ENCODE measurements around the gene KCNAB3.

KCNAB3 gene

GRCh38 chr17:7897773-7898172 is 31.9 kb downstream of the KCNAB3 start:
- DNase-seq (ENCODE audit: low read depth), result no peak

- DNase-seq (ENCODE audit: low read depth), result no peak
These were observed 32.6 kb downstream of the KCNAB3 start for GRCh38 chr17:7897090-7897489.

- no peak for DNase-seq (ENCODE audit: low read depth)
These were observed 34.8 kb downstream of the KCNAB3 start for GRCh38 chr17:7894866-7895265.

GRCh38 chr17:7894226-7894625 is 35.4 kb downstream of the KCNAB3 start:
- no peak for DNase-seq (ENCODE audit: low read depth)

- no peak for DNase-seq (ENCODE audit: low read depth)
These were observed 36.3 kb downstream of the KCNAB3 start for GRCh38 chr17:7893187-7893880.

- DNase-seq (ENCODE audit: low read depth), result no peak
These were observed 40.3 kb downstream of the KCNAB3 start for GRCh38 chr17:7889166-7889955.

GRCh38 chr17:7888184-7888920 is 41.3 kb downstream of the KCNAB3 start, which contains the start of gene CHD3:
CHD3 (plus strand) TSS chr17:7888789; CDS start chr17:7889001, 212 bp downstream.
- no peak for DNase-seq (ENCODE audit: low read depth)

GRCh38 chr17:7887482-7888183 is 42.0 kb downstream of the KCNAB3 start:
- DNase-seq (ENCODE audit: low read depth), result peak; percentile 73

GRCh38 chr17:7887038-7887481 is 42.6 kb downstream of the KCNAB3 start:
- DNase-seq (ENCODE audit: low read depth), result no peak

GRCh38 chr17:7886227-7887037 is 43.2 kb downstream of the KCNAB3 start:
- no peak for DNase-seq (ENCODE audit: low read depth)

GRCh38 chr17:7885367-7886226 is 44.1 kb downstream of the KCNAB3 start:
- DNase-seq (ENCODE audit: low read depth), result no peak

- DNase-seq (ENCODE audit: low read depth), result no peak
These were observed 44.9 kb downstream of the KCNAB3 start for GRCh38 chr17:7884581-7885366.

- DNase-seq (ENCODE audit: low read depth), result no peak
These were observed 45.8 kb downstream of the KCNAB3 start for GRCh38 chr17:7883781-7884386.

GRCh38 chr17:7882629-7883028 is 47.0 kb downstream of the KCNAB3 start:
- no peak for DNase-seq (ENCODE audit: low read depth)

- DNase-seq (ENCODE audit: low read depth), result no peak
These were observed 47.6 kb downstream of the KCNAB3 start for GRCh38 chr17:7882068-7882467.

GRCh38 chr17:7881276-7882054 is 48.2 kb downstream of the KCNAB3 start:
- DNase-seq (ENCODE audit: low read depth), result no peak

- no peak for DNase-seq (ENCODE audit: low read depth)
These were observed 49.4 kb downstream of the KCNAB3 start for GRCh38 chr17:7880076-7880868.
